ENCODE data around the gene CSTPP1.

Gene CSTPP1

DNA sequence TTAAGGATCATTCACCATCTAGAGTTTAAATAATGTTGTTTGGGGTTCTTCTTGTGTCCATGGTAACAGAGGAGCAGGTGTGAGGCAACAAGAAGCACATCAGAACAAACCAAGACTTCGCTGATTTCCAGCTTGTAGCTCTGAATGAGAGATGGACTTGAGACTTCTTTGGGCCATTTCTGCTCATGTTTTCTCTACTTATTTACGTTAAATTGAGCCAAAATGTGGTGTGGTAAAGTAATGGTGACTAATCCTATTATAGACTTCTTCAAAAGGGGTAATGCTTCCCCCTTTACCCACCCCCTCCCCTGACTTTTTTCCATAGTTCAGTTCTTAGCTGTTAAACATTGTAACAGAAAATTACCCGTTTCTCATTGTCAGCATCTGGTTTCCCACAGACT is 65.2 kb downstream of the CSTPP1 start:
- Histone ChIP-seq H3K4me3 (ENCODE audit: low read length) (no peak overlapping the region), H3K4me1 (ENCODE audit: insufficient read depth, low read length) (no peaks in the 10 kb centered on the region), H3K9ac (ENCODE audit: low read depth, low read length) (no peak overlapping the region), H3K27ac (ENCODE audit: low read length) (no peak overlapping the region), H3K27me3 (ENCODE audit: insufficient read depth, low read length) (no peaks in the 10 kb centered on the region), H3K9me3 (ENCODE audit: insufficient read depth, low read depth, low read length) (no peaks in the 10 kb centered on the region), H3K36me3 (ENCODE audit: insufficient read depth, low read depth, low read length) (no peaks in the 10 kb centered on the region)

DNA sequence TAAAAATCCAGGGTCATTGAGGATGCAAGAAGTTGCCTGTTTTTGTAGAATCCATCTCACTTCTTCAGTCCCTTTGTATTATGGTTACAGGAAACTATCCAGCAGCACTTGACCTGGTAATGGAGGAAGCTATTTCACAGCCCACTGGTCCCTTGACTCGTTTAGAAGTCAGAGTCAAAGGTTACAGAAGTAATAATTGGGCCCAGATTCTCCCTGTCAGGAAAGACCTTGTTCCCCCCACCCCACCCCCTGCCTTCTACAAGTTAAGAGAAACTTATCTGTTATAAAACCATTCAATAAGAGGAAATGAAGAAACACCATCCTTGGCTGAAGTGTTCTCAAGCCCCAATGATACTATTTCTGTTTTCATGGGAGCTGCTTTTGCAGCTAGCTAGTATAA is 65.8 kb downstream of the CSTPP1 start:
- no peak overlapping the region for H3K27ac ChIP-seq (ENCODE audit: low read length)
- H3K9ac ChIP-seq (ENCODE audit: low read depth, low read length): no peak overlapping the region
- H3K4me1 ChIP-seq (ENCODE audit: insufficient read depth, low read length): no peaks in the 10 kb centered on the region
- H3K9me3 ChIP-seq (ENCODE audit: insufficient read depth, low read depth, low read length): no peaks in the 10 kb centered on the region
- no peak overlapping the region for H3K4me3 ChIP-seq (ENCODE audit: low read length)
- H3K27me3 ChIP-seq (ENCODE audit: insufficient read depth, low read length): no peaks in the 10 kb centered on the region
- no peaks in the 10 kb centered on the region for H3K36me3 ChIP-seq (ENCODE audit: insufficient read depth, low read depth, low read length)

- Histone ChIP-seq H3K9ac (ENCODE audit: low read depth, low read length) (no peak overlapping the region), H3K27me3 (ENCODE audit: insufficient read depth, low read length) (no peaks in the 10 kb centered on the region), H3K27ac (ENCODE audit: low read length) (no peak overlapping the region), H3K36me3 (ENCODE audit: insufficient read depth, low read depth, low read length) (no peaks in the 10 kb centered on the region), H3K9me3 (ENCODE audit: insufficient read depth, low read depth, low read length) (no peaks in the 10 kb centered on the region), H3K4me3 (ENCODE audit: low read length) (no peak overlapping the region), H3K4me1 (ENCODE audit: insufficient read depth, low read length) (no peaks in the 10 kb centered on the region)
These were observed 66.8 kb downstream of the CSTPP1 start for GRCh38 chr11:47003180-47003877.

- Histone ChIP-seq H3K9me3 (ENCODE audit: insufficient read depth, low read depth, low read length) (no peaks in the 10 kb centered on the region), H3K4me3 (ENCODE audit: low read length) (no peak overlapping the region), H3K27me3 (ENCODE audit: insufficient read depth, low read length) (no peaks in the 10 kb centered on the region), H3K27ac (ENCODE audit: low read length) (no peak overlapping the region), H3K4me1 (ENCODE audit: insufficient read depth, low read length) (no peaks in the 10 kb centered on the region), H3K36me3 (ENCODE audit: insufficient read depth, low read depth, low read length) (no peaks in the 10 kb centered on the region), H3K9ac (ENCODE audit: low read depth, low read length) (no peak overlapping the region)
These were observed 68.1 kb downstream of the CSTPP1 start for GRCh38 chr11:47004595-47005033.

GRCh38 chr11:47005441-47005840 is 68.9 kb downstream of the CSTPP1 start:
- Histone ChIP-seq H3K27me3 (ENCODE audit: insufficient read depth, low read length) (no peaks in the 10 kb centered on the region), H3K4me1 (ENCODE audit: insufficient read depth, low read length) (no peaks in the 10 kb centered on the region), H3K36me3 (ENCODE audit: insufficient read depth, low read depth, low read length) (no peaks in the 10 kb centered on the region), H3K9ac (ENCODE audit: low read depth, low read length) (no peak overlapping the region), H3K27ac (ENCODE audit: low read length) (no peak overlapping the region), H3K4me3 (ENCODE audit: low read length) (no peak overlapping the region), H3K9me3 (ENCODE audit: insufficient read depth, low read depth, low read length) (no peaks in the 10 kb centered on the region)

- H3K27ac ChIP-seq (ENCODE audit: low read length): no peak overlapping the region
These were observed 71.0 kb downstream of the CSTPP1 start for GRCh38 chr11:47007579-47007978.

GRCh38 chr11:47010179-47010578 is 73.6 kb downstream of the CSTPP1 start:
- Histone ChIP-seq H3K4me1 (ENCODE audit: insufficient read depth, low read length) (no peaks in the 10 kb centered on the region), H3K9ac (ENCODE audit: low read depth, low read length) (no peak overlapping the region), H3K4me3 (ENCODE audit: low read length) (no peak overlapping the region), H3K27ac (ENCODE audit: low read length) (no peak overlapping the region), H3K9me3 (ENCODE audit: insufficient read depth, low read depth, low read length) (no peaks in the 10 kb centered on the region), H3K27me3 (ENCODE audit: insufficient read depth, low read length) (no peaks in the 10 kb centered on the region), H3K36me3 (ENCODE audit: insufficient read depth, low read depth, low read length) (no peaks in the 10 kb centered on the region)

More at GRCh38 chr11:47007579-47007978, 71.0 kb downstream of the CSTPP1 start:
- no peaks in the 10 kb centered on the region for H3K4me1 ChIP-seq (ENCODE audit: insufficient read depth, low read length)
- H3K9me3 ChIP-seq (ENCODE audit: insufficient read depth, low read depth, low read length): no peaks in the 10 kb centered on the region
- H3K9ac ChIP-seq (ENCODE audit: low read depth, low read length): no peak overlapping the region
- H3K4me3 ChIP-seq (ENCODE audit: low read length): no peak overlapping the region
- H3K27me3 ChIP-seq (ENCODE audit: insufficient read depth, low read length): no peaks in the 10 kb centered on the region
- H3K36me3 ChIP-seq (ENCODE audit: insufficient read depth, low read depth, low read length): no peaks in the 10 kb centered on the region

DNA sequence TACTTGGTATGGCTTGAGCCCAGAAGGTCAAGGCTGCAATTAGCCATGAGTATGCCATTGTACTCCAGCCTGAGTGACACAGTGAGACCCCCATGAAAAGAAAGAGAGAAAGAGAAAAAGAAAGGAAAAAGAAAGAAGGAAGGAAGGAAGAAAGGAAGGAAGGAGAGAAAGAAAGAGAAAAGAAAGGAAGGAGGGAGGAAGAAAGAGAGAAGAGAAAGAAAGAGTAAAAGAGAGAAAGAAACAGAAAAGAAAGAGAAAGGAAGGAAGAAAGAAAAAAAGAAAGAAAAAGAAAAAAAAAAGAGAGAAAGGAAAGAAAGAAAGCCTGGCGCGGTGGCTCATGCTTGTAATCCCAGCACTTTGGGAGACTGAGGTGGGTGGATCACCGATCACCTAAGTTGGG is 77.5 kb downstream of the CSTPP1 start:
- H3K4me3 ChIP-seq (ENCODE audit: low read length): no peak overlapping the region
- H3K9me3 ChIP-seq (ENCODE audit: insufficient read depth, low read depth, low read length): no peaks in the 10 kb centered on the region
- no peaks in the 10 kb centered on the region for H3K36me3 ChIP-seq (ENCODE audit: insufficient read depth, low read depth, low read length)
- no peak overlapping the region for H3K27ac ChIP-seq (ENCODE audit: low read length)
- no peaks in the 10 kb centered on the region for H3K27me3 ChIP-seq (ENCODE audit: insufficient read depth, low read length)
- no peak overlapping the region for H3K9ac ChIP-seq (ENCODE audit: low read depth, low read length)
- H3K4me1 ChIP-seq (ENCODE audit: insufficient read depth, low read length): no peaks in the 10 kb centered on the region; the same call in 1 of the 2 replicates

DNA sequence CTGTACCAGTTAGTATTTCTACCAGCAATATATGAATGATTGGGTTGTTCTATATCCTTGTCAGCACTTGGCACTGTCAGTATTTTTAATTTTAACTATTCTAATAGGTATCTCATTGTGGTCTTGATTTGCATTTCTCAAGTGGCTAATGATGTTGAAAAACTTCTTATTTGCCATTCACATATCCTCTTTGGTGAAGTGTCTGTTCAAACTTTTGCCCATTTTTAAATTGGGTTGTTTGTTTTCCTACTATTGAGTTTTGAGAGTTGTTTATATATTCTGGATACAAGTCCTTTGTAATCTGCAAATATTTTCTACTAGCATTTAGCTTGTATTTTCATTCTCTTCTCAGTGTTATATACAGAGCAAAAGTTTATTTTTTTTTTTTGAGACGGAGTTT is 82.1 kb downstream of the CSTPP1 start:
- no peaks in the 10 kb centered on the region for H3K9me3 ChIP-seq (ENCODE audit: insufficient read depth, low read depth, low read length)
- peaks cover 20% of the 10 kb centered on the region; the same call in 1 of the 2 replicates for H3K4me1 ChIP-seq (ENCODE audit: insufficient read depth, low read length)
- H3K27me3 ChIP-seq (ENCODE audit: insufficient read depth, low read length): no peaks in the 10 kb centered on the region
- no peak overlapping the region for H3K27ac ChIP-seq (ENCODE audit: low read length)
- no peaks in the 10 kb centered on the region for H3K36me3 ChIP-seq (ENCODE audit: insufficient read depth, low read depth, low read length)
- H3K4me3 ChIP-seq (ENCODE audit: low read length): no peak overlapping the region
- H3K9ac ChIP-seq (ENCODE audit: low read depth, low read length): no peak overlapping the region

GRCh38 chr11:47020793-47021526 is 84.4 kb downstream of the CSTPP1 start:
- no peak overlapping the region for H3K27ac ChIP-seq (ENCODE audit: low read length)
- H3K36me3 ChIP-seq (ENCODE audit: insufficient read depth, low read depth, low read length): no peaks in the 10 kb centered on the region
- H3K4me3 ChIP-seq (ENCODE audit: low read length): peak overlapping the region; percentile 20; the same call in 1 of the 2 replicates
- H3K9me3 ChIP-seq (ENCODE audit: insufficient read depth, low read depth, low read length): no peaks in the 10 kb centered on the region
- no peaks in the 10 kb centered on the region for H3K27me3 ChIP-seq (ENCODE audit: insufficient read depth, low read length)
- peaks cover 20% of the 10 kb centered on the region; the same call in 1 of the 2 replicates for H3K4me1 ChIP-seq (ENCODE audit: insufficient read depth, low read length)
- 0 out of 2 replicates have a peak overlapping the region, but pooled peaks have one; percentile 4 for H3K9ac ChIP-seq (ENCODE audit: low read depth, low read length)

- Histone ChIP-seq H3K9me3 (ENCODE audit: insufficient read depth, low read depth, low read length) (no peaks in the 10 kb centered on the region), H3K27ac (ENCODE audit: low read length) (no peak overlapping the region), H3K9ac (ENCODE audit: low read depth, low read length) (no peak overlapping the region), H3K4me1 (ENCODE audit: insufficient read depth, low read length) (peaks cover 20% of the 10 kb centered on the region; the same call in 1 of the 2 replicates), H3K4me3 (ENCODE audit: low read length) (no peak overlapping the region), H3K27me3 (ENCODE audit: insufficient read depth, low read length) (no peaks in the 10 kb centered on the region), H3K36me3 (ENCODE audit: insufficient read depth, low read depth, low read length) (no peaks in the 10 kb centered on the region)
These were observed 84.9 kb downstream of the CSTPP1 start for GRCh38 chr11:47021527-47021818.

DNA sequence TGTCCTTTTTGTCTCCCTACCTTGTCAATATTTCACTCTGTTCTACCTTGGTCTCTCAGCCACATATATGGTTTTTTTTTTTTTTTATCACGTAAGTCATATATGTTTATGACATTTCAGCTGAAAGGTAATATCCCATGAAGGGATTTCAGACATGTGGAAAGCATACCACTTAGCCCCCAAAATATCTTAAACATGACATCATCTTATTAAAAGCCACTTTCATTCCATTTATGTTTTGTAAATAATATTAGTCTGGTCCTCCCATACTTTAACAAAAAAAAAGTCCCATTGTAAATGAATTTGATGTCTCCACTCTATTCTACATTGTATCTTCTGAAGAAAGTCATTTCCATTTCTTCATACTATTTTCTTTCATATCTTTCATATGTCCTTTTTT is 85.4 kb downstream of the CSTPP1 start:
- Histone ChIP-seq H3K27ac (ENCODE audit: low read length) (no peak overlapping the region), H3K9ac (ENCODE audit: low read depth, low read length) (no peak overlapping the region), H3K36me3 (ENCODE audit: insufficient read depth, low read depth, low read length) (no peaks in the 10 kb centered on the region), H3K4me1 (ENCODE audit: insufficient read depth, low read length) (peaks cover 20% of the 10 kb centered on the region; the same call in 1 of the 2 replicates), H3K9me3 (ENCODE audit: insufficient read depth, low read depth, low read length) (no peaks in the 10 kb centered on the region), H3K4me3 (ENCODE audit: low read length) (no peak overlapping the region), H3K27me3 (ENCODE audit: insufficient read depth, low read length) (no peaks in the 10 kb centered on the region)

Data from iPS-20b (cell line).